Measurements from ENCODE around the gene ZNF516.

- TF ChIP-seq, protein P1, sequence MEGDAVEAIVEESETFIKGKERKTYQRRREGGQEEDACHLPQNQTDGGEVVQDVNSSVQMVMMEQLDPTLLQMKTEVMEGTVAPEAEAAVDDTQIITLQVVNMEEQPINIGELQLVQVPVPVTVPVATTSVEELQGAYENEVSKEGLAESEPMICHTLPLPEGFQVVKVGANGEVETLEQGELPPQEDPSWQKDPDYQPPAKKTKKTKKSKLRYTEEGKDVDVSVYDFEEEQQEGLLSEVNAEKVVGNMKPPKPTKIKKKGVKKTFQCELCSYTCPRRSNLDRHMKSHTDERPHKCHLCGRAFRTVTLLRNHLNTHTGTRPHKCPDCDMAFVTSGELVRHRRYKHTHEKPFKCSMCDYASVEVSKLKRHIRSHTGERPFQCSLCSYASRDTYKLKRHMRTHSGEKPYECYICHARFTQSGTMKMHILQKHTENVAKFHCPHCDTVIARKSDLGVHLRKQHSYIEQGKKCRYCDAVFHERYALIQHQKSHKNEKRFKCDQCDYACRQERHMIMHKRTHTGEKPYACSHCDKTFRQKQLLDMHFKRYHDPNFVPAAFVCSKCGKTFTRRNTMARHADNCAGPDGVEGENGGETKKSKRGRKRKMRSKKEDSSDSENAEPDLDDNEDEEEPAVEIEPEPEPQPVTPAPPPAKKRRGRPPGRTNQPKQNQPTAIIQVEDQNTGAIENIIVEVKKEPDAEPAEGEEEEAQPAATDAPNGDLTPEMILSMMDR (IDR thresholded peaks at IDR 0.05; ENCODE audit: poor library complexity) = no peak
- TF ChIP-seq EZH2phosphoT487 (IDR thresholded peaks at IDR 0.05; ENCODE audit: low read depth, severe bottlenecking, unreplicated experiment) (no peak), EZH2 (IDR thresholded peaks at IDR 0.05; ENCODE audit: borderline replicate concordance) (no peak)
Observed at GRCh38 chr18:76385681-76385975, 109.4 kb downstream of the ZNF516 start.

Data from hepatocyte (in vitro differentiated cells).